Cerebellar nuclear complex (tissue), 1 donor: Measurements from ENCODE around the gene EIF5A.

Experiments used
- DNase-seq, 2 experiments: peaks; one replicate each; lab custom pipeline; 2025; lab: John Stamatoyannopoulos, UW

The EIF5A gene

GRCh38 chr17:7313890-7314718 lies 6.7 kb downstream of the EIF5A start:
- no peak for DNase-seq

GRCh38 chr17:7314719-7315569 lies 7.5 kb downstream of the EIF5A start, which contains the start of gene GPS2:
GPS2 (minus strand) TSS chr17:7315360; CDS start chr17:7315052, 308 bp downstream.
- peak; percentile 4 to 71 for DNase-seq

GRCh38 chr17:7315570-7316235 lies 8.3 kb downstream of the EIF5A start:
- no peak for DNase-seq

GRCh38 chr17:7317161-7317803 lies 9.9 kb downstream of the EIF5A start:
- no peak for DNase-seq

GRCh38 chr17:7318121-7318860 lies 10.9 kb downstream of the EIF5A start:
- no peak for DNase-seq

- no peak for DNase-seq
Measured at GRCh38 chr17:7321466-7321865, 14.0 kb downstream of the EIF5A start.

- no peak for DNase-seq
Measured at GRCh38 chr17:7322520-7323194, 15.2 kb downstream of the EIF5A start.

- DNase-seq, result no peak
Measured at GRCh38 chr17:7323731-7324437, 16.5 kb downstream of the EIF5A start.

GRCh38 chr17:7324438-7324779 lies 17.0 kb downstream of the EIF5A start:
- DNase-seq, result no peak

GRCh38 chr17:7325031-7325528 lies 17.7 kb downstream of the EIF5A start:
- no peak for DNase-seq

- DNase-seq, result no peak
Measured at GRCh38 chr17:7326186-7326585, 18.8 kb downstream of the EIF5A start.

GRCh38 chr17:7327056-7327455 lies 19.6 kb downstream of the EIF5A start:
- no peak for DNase-seq

GRCh38 chr17:7327501-7327900 lies 20.1 kb downstream of the EIF5A start:
- DNase-seq, result no peak

GRCh38 chr17:7328009-7328408 lies 20.6 kb downstream of the EIF5A start:
- DNase-seq, result no peak

GRCh38 chr17:7328840-7329373 lies 21.5 kb downstream of the EIF5A start, which contains the start of gene NEURL4:
NEURL4 (minus strand) TSS chr17:7329335; CDS start chr17:7329312, 23 bp downstream.
- no peak for DNase-seq

GRCh38 chr17:7329374-7329996 lies 22.1 kb downstream of the EIF5A start:
- DNase-seq, result peak; percentile 82 to 90

GRCh38 chr17:7329997-7330637 lies 22.7 kb downstream of the EIF5A start:
- no peak for DNase-seq

GRCh38 chr17:7330638-7331015 lies 23.2 kb downstream of the EIF5A start:
- no peak for DNase-seq
